GM18870 (cell line): ENCODE data around the gene DMAC2L.
"Not testable (repeated sequence)": the region's sequence is repeated elsewhere in the genome, so short reads cannot be mapped to it uniquely, and the experiment has no call there.

Source experiments
- ATAC-seq: cut with Tn5 transposase; IDR thresholded peaks from one replicate; pipeline ENCODE4 v1.9.1; 2021; ENCODE audit warnings: moderate library complexity; ENCODE audit not compliant: unreplicated experiment

The DMAC2L gene, protein sequence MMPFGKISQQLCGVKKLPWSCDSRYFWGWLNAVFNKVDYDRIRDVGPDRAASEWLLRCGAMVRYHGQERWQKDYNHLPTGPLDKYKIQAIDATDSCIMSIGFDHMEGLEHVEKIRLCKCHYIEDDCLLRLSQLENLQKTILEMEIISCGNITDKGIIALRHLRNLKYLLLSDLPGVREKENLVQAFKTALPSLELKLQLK

GRCh38 chr14:50311972-50312733, at the start of gene DMAC2L, which contains the start of gene L2HGDH:
Gene DMAC2L (plus strand): TSS chr14:50312324. CDS start chr14:50321488, 9,164 bp downstream.
Gene L2HGDH (minus strand): TSS chr14:50312229. CDS start chr14:50312150, 79 bp downstream.
- peak; percentile 73 for ATAC-seq

DNA sequence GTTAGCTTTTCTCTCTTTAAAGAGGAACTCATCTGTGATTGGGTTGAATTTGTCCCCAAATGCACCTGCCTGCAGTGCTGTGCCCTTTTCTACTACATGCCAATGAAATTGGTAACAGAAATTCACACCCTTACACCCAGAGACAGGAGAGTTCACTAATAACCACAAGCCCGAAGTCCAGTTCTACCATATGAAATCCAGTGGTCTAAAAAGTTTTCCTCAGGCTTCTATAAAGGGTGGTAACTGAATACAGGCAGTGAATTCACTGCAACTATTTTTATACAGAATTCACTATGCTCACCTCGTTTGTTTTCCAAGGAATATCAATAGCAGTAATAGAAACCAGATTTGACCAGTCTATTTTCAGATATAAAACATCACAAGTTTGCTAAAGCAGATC, 49.3 kb upstream of the DMAC2L start:
- ATAC-seq = no peak

- no peak for ATAC-seq
Measured at GRCh38 chr14:50263321-50263720, 48.8 kb upstream of the DMAC2L start.

- no peak for ATAC-seq
Measured at GRCh38 chr14:50265029-50265428, 47.1 kb upstream of the DMAC2L start.

DNA sequence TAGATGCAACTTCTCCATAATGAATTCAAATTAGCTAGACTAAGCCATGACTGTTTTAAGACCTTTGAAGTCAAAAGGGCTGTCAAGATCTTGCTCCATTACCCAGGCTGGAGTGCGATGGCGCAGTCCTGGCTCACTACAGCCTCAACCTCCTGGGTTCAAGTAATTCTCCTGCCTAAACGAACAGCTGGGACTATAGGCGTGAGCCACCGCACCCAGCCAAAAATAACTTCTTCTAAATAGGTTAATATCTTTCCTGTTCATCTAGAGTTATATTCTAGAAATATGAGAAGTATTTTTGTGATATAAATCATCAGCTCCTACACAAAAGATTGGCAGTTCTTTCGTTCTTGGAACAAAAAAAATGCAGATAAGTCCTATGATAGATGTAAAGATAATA, 41.2 kb upstream of the DMAC2L start:
- ATAC-seq = no peak

- ATAC-seq = no peak
Measured at GRCh38 chr14:50272498-50272897, 39.6 kb upstream of the DMAC2L start.

DNA sequence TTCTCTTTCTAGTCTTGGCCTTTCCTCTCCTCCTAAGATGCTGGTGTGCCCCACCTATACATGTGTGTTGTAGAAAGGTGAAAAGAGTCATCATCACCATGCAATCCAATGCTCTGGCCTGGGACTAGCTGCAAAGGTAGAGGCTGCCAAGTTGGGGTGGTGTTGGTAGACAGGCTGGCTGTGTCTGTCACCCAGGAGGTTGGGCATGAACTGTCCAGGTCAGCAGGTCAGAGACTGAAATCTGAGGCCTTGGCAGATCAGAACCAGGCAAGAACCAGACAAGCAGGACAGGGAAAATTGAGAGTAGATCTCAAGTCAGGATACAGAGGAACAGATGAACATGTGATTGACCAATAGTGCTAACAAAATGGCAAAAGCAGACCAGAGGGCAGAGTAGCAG, 26.3 kb upstream of the DMAC2L start:
- no peak for ATAC-seq

GRCh38 chr14:50288146-50288545, 24.0 kb upstream of the DMAC2L start:
- ATAC-seq = no peak

DNA sequence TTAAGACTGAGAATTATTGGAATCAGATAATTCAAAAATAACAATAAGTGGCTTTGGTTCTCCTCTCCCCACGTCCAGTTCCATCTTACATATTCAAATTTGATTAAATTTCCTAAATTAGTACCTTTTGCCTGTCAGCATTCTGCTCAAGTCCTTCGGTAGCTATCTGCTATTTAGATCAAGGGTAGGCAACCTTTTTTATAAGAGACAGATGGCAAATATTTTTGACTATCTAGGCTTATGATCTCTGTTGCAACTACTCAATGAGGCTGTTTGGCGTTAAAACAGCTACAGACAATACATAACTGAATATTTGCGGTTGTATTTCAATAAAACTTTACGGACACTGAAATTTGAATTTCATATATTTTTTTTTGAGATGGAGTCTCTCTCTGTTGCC, 21.8 kb upstream of the DMAC2L start:
- ATAC-seq = no peak

- no peak for ATAC-seq
Measured at GRCh38 chr14:50299585-50299984, 12.5 kb upstream of the DMAC2L start.

GRCh38 chr14:50301914-50302313, 10.2 kb upstream of the DMAC2L start:
- ATAC-seq = no peak

- no peak for ATAC-seq
Measured at GRCh38 chr14:50303744-50304471, 8.2 kb upstream of the DMAC2L start.

DNA sequence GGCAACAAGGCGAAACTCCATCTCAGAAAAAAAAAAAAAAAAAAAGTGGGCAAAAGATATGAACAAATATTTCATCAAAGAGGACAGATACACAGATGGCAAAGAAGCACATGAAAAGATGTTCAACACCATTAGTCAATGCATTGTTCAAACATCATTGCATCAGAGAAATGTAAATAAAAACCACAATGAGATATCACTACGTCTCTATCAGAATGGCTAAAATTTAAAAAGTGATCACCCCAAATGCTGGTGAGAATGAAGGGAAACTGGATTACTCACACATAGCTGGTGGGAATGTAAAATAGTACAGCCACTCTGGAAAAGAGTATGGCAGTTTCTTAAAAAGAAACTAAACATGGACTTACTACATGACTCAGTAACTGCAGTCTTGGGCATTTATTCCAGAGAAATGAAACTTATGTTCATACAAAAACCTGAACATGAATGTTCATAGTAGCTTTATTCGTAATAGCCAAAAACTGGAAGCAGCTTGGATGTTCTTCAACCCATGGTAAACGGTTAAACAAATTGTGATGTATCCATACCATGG, 3.7 kb upstream of the DMAC2L start:
- no peak for ATAC-seq

DNA sequence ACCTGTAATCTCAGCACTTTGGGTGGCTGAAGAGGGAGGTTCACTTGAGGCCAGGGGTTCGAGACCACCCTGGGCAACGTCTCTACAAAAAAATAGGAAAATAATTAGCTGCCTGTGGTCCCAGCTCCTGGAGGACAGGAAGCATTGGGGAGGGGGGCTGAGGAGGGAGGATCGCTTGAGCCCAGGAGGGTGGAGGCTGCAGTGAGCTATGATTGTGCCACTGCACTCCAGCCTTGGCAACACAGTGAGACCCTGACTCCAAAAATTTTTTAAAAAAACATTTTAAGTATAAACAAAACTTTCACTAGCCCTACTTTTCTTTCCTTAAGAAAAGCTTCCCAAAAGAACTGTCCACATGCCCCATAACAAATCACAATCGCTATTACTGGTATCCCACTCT, 1.7 kb upstream of the DMAC2L start:
- ATAC-seq = no peak

DNA sequence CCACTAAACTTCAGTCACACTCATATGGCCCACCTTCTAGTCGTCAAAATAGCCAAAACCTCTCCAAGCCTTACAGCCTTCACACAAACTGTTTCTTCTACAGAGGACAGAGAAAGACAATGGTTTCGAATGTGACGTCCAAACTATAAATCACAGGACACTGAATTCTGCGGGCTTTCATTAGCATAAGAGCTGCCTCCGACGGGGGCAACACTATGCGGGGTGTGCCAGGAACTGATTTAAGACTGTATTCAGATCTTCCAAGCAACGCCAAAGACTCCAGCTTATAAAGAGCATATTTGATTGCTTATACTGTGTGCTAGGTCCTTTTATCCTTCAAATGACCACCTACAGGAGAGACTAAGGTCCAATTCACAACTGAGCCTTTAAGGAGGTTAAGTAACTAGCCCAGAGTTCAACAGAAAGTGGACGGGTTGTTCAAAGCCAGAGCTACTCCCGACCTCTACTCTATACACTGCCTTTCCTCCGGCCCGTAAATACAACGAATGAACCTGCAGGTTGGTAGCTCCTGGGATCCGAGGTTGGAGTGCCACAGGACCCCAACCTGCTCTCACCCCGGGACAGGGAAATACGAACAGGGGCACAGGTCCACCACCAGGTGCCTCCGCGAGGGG, 670 bp upstream of the DMAC2L start:
- peak; percentile 2 for ATAC-seq

DNA sequence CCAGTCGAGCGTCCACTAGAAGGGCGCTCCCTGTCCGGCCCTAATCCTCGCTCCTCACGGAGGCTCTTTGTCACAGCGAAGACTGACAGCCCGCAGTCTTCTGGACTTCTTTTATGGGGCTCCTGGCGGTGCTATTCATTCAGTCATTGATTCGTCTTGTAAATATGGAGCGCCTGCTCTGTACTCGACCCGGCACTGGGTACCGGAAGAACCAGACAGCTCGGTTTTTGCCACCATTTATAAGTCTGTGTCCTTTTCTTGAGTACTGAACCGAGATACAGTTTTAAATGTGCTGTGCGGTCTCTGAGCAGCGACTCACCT, 570 bp downstream of the DMAC2L start:
- ATAC-seq = peak; percentile 35

- ATAC-seq = not testable (repeated sequence)
Measured at GRCh38 chr14:50314098-50314497, 2.0 kb downstream of the DMAC2L start.

GRCh38 chr14:50318031-50318626, 6.0 kb downstream of the DMAC2L start:
- ATAC-seq = no peak

DNA sequence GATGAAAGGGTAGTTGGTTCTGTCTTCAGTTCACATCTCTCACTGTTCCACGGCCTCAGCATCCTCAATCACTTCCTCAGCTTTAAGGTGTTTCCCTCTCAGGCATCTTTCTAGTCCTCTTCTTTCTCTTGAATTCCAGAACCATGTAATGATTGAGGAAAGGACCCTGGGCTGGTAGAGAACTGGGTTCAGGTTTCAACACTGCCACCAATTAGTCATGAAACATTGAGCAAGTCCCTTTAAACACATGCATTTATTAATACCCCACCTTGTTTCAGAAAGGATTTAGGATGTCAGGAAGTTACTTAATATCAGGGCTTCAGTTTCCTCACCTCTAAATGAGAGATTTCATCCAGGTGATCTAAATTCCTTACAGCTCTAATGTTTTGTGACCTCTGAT, 7.2 kb downstream of the DMAC2L start:
- ATAC-seq = no peak

DNA sequence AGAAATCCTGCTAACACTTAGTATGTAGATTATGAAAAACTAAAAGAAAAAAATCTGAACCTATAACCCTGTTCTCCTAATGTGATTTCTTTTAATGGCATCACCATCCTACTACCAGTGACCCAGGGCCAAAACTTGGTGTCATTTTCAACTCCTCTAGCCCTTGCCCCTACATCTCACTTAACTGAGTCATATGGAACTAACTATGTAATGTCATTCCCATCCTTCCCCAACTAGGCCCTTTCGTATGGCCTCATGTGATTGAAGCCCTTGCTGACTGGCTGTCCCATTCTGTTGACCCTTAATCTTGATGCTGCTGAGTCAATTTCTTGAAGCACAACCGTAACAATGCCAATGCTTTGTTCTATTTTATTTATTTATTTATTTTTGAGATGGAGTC, 7.6 kb downstream of the DMAC2L start:
- ATAC-seq = no peak

GRCh38 chr14:50320283-50320682, 8.2 kb downstream of the DMAC2L start:
- ATAC-seq = peak; percentile 33
